Nucleus accumbens (tissue), 56 donors: ENCODE data around the gene B4GALNT3.

Experiments used
- DNase-seq, 56 donors: peaks; one replicate each; lab custom pipeline; 2025; lab: John Stamatoyannopoulos, UW

B4GALNT3 gene

GRCh38 chr12:466762-467161 lies 7.0 kb downstream of the B4GALNT3 start:
- DNase-seq, result peak in 4 of 56 donors; percentile 18 to 54 (median 39)

DNA sequence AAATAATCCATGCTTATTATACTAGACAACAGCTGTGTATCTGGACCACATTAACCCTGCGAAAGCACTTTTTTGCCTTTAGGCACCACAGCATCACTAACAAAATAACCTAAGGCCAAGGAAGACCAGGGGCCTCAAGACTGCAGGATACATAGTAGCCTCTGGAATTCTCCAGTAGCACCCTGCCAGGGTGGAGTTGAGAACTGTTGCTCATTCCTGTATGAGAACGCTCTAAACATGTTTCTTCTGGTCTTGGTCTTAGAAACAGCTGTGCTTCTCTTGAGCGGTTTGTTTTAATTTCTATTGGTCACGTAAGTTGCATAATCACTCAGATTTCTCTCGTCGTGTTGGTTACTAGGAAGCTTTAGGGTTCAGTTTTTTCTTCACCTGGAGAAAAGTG lies 7.9 kb downstream of the B4GALNT3 start:
- no peak for DNase-seq

DNA sequence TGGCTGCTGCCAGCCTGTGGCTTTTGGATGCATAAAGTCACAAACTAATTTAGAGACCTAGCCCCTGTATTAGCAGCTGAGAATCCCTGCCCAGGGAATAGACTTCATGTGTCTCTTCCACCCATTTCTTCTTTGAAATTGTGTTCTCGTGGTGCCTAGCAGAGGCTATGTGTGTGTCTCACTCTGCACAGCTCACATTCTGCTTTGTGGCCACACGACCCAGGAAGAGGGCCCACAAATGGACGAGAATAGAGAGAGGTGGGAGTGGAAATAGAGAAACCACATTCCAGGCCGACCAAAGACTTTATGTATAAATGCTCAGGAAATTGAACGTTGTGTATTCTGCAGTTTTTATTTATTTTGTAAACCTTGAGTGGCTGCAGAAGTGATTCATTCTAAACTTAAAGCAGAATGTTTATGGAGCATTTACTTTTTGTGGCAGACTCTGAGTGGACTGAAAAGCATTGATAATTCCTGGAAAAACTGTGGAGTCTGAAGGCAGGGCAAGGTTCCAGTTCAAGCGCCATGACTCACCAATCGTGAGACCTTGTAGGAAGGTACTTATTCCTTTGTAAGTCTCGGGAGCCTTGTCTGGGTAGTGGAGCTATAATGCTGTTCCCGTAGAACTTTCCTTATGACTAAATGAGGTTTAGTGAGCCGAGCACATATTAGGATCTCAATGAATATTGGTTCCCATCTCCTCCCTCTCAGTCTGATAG lies 9.1 kb downstream of the B4GALNT3 start:
- no peak for DNase-seq

DNA sequence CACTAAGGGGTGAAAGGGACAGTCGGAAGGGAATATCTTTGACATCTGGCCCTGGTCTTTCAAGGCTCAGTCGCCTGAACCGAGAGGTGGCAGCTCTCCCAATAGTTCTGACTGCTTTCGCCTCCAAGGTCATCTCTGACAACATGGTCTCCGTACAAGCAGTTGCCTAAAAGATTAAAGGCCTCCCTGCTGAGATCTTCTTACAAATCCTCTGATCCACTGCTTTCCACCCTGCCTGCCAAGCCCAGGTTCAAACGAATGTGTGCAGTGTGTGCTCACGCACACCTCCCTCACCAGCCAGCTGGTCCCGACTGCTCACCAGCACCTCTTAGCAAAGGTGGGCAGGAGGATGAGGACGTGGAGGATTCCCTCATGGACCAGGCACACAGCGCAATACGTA lies 10.4 kb downstream of the B4GALNT3 start:
- DNase-seq, result no peak

DNA sequence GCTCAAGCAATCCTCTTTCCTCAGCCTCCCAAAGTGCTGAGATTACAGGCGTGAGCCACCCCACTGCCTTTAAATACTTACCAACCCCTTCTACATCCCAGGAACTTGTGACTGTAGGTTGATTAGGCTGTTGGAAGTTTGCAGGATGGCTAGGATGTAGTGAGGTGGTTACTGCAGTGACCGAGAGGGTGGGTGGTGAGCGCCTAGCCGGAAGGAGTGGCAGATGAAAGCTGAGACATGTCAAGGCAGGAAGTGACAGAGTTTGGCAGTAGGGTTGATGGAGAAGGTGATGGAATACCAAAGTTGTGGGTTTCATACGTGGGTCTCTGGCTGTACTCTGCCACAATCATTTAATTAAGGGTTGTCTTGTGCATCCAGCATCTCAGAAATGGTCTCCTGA lies 13.5 kb downstream of the B4GALNT3 start:
- no peak for DNase-seq

DNA sequence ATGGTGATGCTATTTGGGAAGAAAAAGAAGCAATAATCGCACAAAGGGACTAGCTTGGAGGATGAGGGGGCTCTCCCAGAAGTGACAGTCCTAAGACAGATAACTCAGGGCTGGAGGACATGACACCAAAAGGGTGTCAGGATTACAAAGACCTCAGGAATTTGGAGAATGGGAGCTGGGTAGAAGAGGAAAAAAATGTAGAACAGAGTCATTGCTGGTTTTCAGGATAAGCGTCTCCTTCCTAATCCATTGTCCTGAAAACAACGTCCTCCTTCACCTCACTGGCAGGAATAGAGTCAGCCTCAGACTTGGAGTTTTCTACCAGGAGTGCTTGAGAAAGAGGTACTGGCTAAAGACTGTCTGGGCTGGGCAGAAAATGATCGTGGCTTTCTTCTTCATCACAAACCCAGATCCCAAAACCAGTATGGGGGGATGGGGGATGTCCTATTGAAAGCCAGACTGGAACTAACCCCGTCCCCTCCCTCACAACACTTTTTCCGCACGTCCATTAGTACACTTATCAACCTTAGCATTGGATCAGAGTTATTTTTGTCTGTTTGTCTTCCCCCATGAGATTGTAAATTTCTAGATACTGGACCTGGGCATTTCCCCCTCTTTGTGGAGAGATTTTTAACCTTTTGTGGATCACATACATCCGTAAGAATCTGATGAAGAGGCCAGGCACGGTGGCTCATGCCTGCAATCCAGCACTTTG lies 14.3 kb downstream of the B4GALNT3 start:
- DNase-seq, result no peak

GRCh38 chr12:475286-475685 lies 15.5 kb downstream of the B4GALNT3 start:
- no peak for DNase-seq

- DNase-seq, result no peak
These were observed 19.4 kb downstream of the B4GALNT3 start for GRCh38 chr12:479161-479560.

GRCh38 chr12:480831-481816 lies 21.4 kb downstream of the B4GALNT3 start:
- DNase-seq, result peak in 1 of 56 donors; percentile 5

- no peak for DNase-seq
These were observed 22.3 kb downstream of the B4GALNT3 start for GRCh38 chr12:482061-482460.

- DNase-seq, result no peak
These were observed 24.4 kb downstream of the B4GALNT3 start for GRCh38 chr12:484096-484495.

DNA sequence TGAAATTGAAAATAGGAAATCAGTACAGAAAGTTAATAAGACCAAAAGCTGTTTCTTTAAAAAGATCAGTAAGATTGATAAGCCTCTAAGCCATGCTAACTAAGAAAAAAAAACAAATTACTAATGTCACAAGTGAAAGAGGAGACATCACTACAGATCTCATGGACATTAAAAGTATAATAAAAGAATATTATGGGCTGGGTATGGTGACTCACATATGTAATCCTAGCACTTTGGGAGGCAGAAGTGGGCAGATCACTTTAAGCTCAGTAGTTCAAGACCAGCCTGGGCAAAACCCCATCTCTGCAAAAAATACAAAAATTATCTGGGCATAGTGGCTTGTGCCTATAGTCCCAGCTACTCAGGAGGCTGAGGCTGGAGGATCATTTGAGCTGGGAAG lies 30.5 kb downstream of the B4GALNT3 start:
- no peak for DNase-seq

DNA sequence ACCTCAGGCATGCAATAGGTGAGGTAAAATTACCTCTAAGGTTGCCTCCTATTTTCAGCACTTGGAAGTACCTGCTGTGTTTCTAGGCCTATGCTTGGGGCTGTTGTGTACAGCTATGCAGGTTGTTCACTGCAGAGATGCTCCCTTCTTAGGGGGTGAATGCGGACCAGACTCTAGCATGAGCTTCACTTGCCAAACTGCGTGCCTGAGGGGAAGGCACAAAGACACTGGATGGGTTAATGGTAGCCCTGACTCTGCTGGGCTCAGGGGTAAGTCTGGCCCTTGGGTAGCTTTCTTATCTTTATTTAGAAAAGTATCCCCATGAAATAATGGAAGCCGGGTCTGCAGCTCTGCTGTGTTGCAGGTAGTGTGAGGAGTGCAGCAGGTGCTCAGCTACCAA lies 35.7 kb downstream of the B4GALNT3 start:
- DNase-seq, result no peak

DNA sequence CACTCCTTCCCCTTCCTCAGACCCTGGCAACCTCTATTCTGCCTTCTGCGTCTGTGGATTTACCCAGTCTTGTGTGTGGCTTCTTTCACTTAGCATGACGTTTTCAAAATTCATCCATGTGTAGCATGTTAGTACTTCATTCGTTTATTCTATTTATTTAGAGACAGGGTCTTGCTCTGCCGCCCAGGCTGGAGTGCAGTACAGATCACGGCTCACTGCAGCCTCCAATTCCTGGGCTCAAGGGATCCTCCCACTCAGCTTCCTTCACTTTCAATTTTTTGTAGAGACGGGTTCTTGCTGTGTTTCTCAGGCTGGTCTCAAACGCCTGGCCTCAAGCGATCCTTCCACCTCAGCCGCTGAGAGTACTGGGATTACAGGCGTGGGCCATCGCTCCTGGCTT lies 37.0 kb downstream of the B4GALNT3 start:
- DNase-seq, result no peak

DNA sequence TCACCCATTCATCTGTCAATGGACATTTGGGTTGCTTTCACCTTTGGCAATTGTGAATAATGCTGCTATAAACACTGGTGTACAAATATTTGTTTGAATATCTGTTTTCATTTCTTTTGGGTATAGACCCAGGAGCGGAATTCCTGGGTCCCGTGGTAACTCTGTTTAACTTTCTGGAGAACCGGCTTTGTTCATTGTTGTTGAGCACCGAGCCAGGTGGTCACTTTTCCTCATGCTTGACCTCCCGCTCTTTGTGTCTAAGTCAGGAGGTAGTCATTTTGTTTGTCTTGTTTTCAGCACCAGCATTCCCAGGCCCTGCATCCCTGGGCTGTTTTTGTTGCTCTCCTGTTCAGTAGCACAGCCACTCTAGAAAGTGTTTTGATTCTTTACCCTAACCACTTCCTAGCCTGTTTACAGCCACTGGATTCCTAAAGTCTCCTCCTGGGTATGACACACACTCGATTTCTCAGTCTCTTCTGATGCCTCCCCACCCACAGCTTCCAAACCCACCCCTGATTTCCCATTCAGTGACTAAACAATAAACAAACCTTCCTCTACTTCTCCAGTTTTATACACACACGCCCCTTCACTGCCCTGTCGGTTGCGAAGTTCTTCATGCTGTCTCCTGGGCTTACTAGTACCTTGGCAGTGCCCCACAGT lies 37.9 kb downstream of the B4GALNT3 start:
- DNase-seq, result no peak

GRCh38 chr12:499837-500458 lies 40.2 kb downstream of the B4GALNT3 start:
- DNase-seq, result no peak

GRCh38 chr12:501722-502447 lies 42.1 kb downstream of the B4GALNT3 start:
- DNase-seq, result no peak

GRCh38 chr12:503111-503761 lies 43.5 kb downstream of the B4GALNT3 start:
- peak in 24 of 56 donors; percentile 6 to 60 (median 32) for DNase-seq

- no peak for DNase-seq
These were observed 45.5 kb downstream of the B4GALNT3 start for GRCh38 chr12:505221-505620.
